GM10248 (cell line): ENCODE data around the gene RFXAP.

Source experiments
- CTCF ChIA-PET: fragments of 300-600 bp; sonication (Branson Sonifier 250); formaldehyde crosslinking; extraction: SDS; loops from one replicate; lab custom pipeline; 2021; ENCODE audit warnings: antibody characterized with exemption; lab: Yijun Ruan, JAX
- POLR2A ChIA-PET: fragments of 350-650 bp; sonication (Branson Sonifier 250); formaldehyde crosslinking; extraction: SDS; loops from one replicate; lab custom pipeline; 2020; ENCODE audit warnings: antibody characterized with exemption; lab: Yijun Ruan, JAX
- DNase-seq: peaks from one replicate; pipeline ENCODE4 v3.0.0; 2012; ENCODE audit errors: extremely low spot score
- CTCF ChIP-seq: IDR thresholded peaks from 2 replicates; pipeline ENCODE4 v1.5.1; 2012; ENCODE audit warnings: mild to moderate bottlenecking, low read depth; ENCODE audit errors: extremely low read depth, missing control alignments, control extremely low read depth

The RFXAP gene

GRCh38 chr13:36794706-36795105 is 24.3 kb upstream of the RFXAP start:
- ChIA-PET CTCF (no interaction called here), POLR2A (no interaction called here)
- no peak for TF ChIP-seq CTCF
- no peak for DNase-seq

- no peak for TF ChIP-seq CTCF
- POLR2A ChIA-PET = no interaction called here
- CTCF ChIA-PET = no interaction called here
- DNase-seq = no peak
These were observed 23.6 kb upstream of the RFXAP start for GRCh38 chr13:36795463-36795862.

- DNase-seq = no peak
- POLR2A ChIA-PET = no interaction called here
- CTCF ChIA-PET = no interaction called here
- no peak for TF ChIP-seq CTCF
These were observed 23.0 kb upstream of the RFXAP start for GRCh38 chr13:36796052-36796451.

GRCh38 chr13:36801035-36801434 is 18.0 kb upstream of the RFXAP start:
- ChIA-PET CTCF (no interaction called here), POLR2A (no interaction called here)
- DNase-seq = no peak
- no peak for TF ChIP-seq CTCF

- ChIA-PET CTCF (interaction anchor here (1.1 to 2.9 kb wide), 2 partner anchors 10 to 12 kb away, joined by 3 to 13 read pairs; no protein-coding TSS in a partner anchor), POLR2A (no interaction called here)
- TF ChIP-seq CTCF = no peak
- DNase-seq = no peak
These were observed 14.4 kb upstream of the RFXAP start for GRCh38 chr13:36804588-36804987.

DNA sequence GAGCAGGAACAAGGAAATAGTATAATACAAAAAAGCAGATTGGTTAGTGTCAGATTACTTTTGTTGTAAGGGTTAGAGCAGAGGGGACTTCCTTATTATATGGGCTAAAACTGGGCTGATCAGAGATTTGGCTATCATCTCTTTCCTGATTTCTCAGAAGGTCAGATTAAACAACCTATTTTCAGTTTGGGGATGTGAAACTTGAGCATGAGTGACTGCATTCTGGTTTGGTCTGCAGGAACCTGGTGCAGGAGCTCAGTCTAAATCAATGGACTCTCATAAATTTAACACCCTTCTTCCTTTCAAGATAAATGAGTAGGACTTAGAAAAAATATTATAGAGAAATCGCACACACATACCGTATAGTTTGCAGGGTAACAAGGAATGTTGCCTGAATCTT is 12.9 kb upstream of the RFXAP start:
- ChIA-PET CTCF (interaction anchor here (1.0 to 2.9 kb wide), 4 partner anchors 8 to 46 kb away, joined by 3 to 13 read pairs (median 6); no protein-coding TSS in a partner anchor), POLR2A (no interaction called here)
- no peak for TF ChIP-seq CTCF
- DNase-seq = no peak
